IMR-90 (cell line): Measurements from ENCODE around the gene GGN. TPM values are rescaled to one million over a fixed set of nuclear protein-coding genes. Genes with fewer than 3 reads are reported as not detected.

Experiments
- ATAC-seq: fragments of 200-7000 bp; cut with Tn5 transposase; 2 replicates; pipeline ENCODE4 v1.9.1; 2020; ENCODE audit warnings: low read depth, mild to moderate bottlenecking, moderate library complexity
- BruUV-seq: library from RNA; stranded (reverse); fragments of 400-500 nt; replicated peaks from 2 replicates; lab custom pipeline; 2021; lab: Mats Ljungman, UMichigan
- CTCF ChIA-PET: fragments of 300-600 bp; formaldehyde crosslinking; extraction: SDS; loops from one replicate; lab custom pipeline; 2021; ENCODE audit warnings: antibody characterized with exemption; lab: Yijun Ruan, JAX
- POLR2A ChIA-PET: fragments of 300-600 bp; sonication (Branson Sonifier 250); formaldehyde crosslinking; loops from one replicate; lab custom pipeline; 2022; ENCODE audit warnings: antibody characterized with exemption; ENCODE audit not compliant: unreplicated experiment; lab: Charles Lee
- DNase-seq: peaks from one replicate; pipeline ENCODE4 v3.0.0; 2013
- H2AFZ ChIP-seq: replicated peaks from 2 replicates; pipeline ENCODE3; 2013; ENCODE audit warnings: low read length, mild to moderate bottlenecking; ENCODE audit not compliant: poor library complexity
- H2AK5ac ChIP-seq: 2 replicates; pipeline ENCODE4 v1.6.1; 2013; ENCODE audit warnings: low read depth, low read length, inconsistent platforms
- H2AK9ac ChIP-seq: replicated peaks from 2 replicates; pipeline ENCODE3; 2013; ENCODE audit warnings: mild to moderate bottlenecking, low read depth, low read length, moderate library complexity; ENCODE audit not compliant: poor library complexity
- H2BK120ac ChIP-seq: 2 replicates; pipeline ENCODE4 v1.6.1; 2013; ENCODE audit warnings: low read depth, low read length, inconsistent platforms
- H2BK15ac ChIP-seq: 3 replicates; pipeline ENCODE4 v1.6.1; 2013; ENCODE audit warnings: low read depth, low read length, inconsistent platforms
- H2BK20ac ChIP-seq: 2 replicates; pipeline ENCODE4 v1.6.1; 2013; ENCODE audit warnings: low read depth, mild to moderate bottlenecking, inconsistent platforms, low read length, moderate library complexity
- H2BK5ac ChIP-seq: 2 replicates; pipeline ENCODE4 v1.6.1; 2013; ENCODE audit warnings: mild to moderate bottlenecking, low read depth, low read length, inconsistent platforms; ENCODE audit not compliant: poor library complexity, severe bottlenecking
- H3K14ac ChIP-seq: replicated peaks from 2 replicates; pipeline ENCODE4 v1.6.1; 2013; ENCODE audit warnings: low read depth, low read length, inconsistent platforms
- H3K18ac ChIP-seq: 2 replicates; pipeline ENCODE4 v1.6.1; 2013; ENCODE audit warnings: low read depth, low read length, control low read depth
- H3K23ac ChIP-seq: 2 replicates; pipeline ENCODE4 v1.6.1; 2013; ENCODE audit warnings: low read depth, low read length, inconsistent platforms
- H3K27ac ChIP-seq: 2 replicates; pipeline ENCODE4 v1.5.1; 2013; ENCODE audit warnings: mild to moderate bottlenecking, control low read depth, low read length; ENCODE audit not compliant: insufficient read depth
- H3K27me3 ChIP-seq: 2 replicates; pipeline ENCODE4 v1.6.1; 2013; ENCODE audit warnings: low read length; ENCODE audit not compliant: control insufficient read depth, insufficient read depth
- H3K36me3 ChIP-seq: 2 replicates; pipeline ENCODE4 v1.6.1; 2013; ENCODE audit warnings: low read length, mixed read lengths; ENCODE audit not compliant: control insufficient read depth, insufficient read depth
- H3K4ac ChIP-seq: 2 replicates; pipeline ENCODE4 v1.6.1; 2013; ENCODE audit warnings: low read depth, low read length, inconsistent platforms
- H3K4me1 ChIP-seq: 2 replicates; pipeline ENCODE4 v1.6.1; 2013; ENCODE audit warnings: low read length, mixed read lengths; ENCODE audit not compliant: control insufficient read depth, insufficient read depth
- H3K4me2 ChIP-seq: 2 replicates; pipeline ENCODE4 v1.6.1; 2013; ENCODE audit warnings: low read depth, mild to moderate bottlenecking, control low read depth, low read length, moderate library complexity
- H3K4me3 ChIP-seq: 2 replicates; pipeline ENCODE4 v1.5.1; 2013; ENCODE audit warnings: low read depth, mild to moderate bottlenecking, control low read depth, low read length, moderate library complexity; ENCODE audit not compliant: insufficient read depth
- H3K56ac ChIP-seq: 2 replicates; pipeline ENCODE4 v1.6.1; 2013; ENCODE audit warnings: low read length, inconsistent platforms; ENCODE audit not compliant: insufficient read depth; ENCODE audit errors: extremely low read depth
- H3K79me1 ChIP-seq, 2 experiments: 2 replicates each; pipeline ENCODE4 v1.6.1; 2013; ENCODE audit warnings: low read length in 2 of 2, inconsistent platforms in 1 of 2, low read depth in 1 of 2
- H3K9ac ChIP-seq: 2 replicates; pipeline ENCODE4 v1.6.1; 2013; ENCODE audit warnings: low read depth, low read length, control low read depth
- H3K9me1 ChIP-seq: 2 replicates; pipeline ENCODE4 v1.6.1; 2013; ENCODE audit warnings: low read length, inconsistent platforms; ENCODE audit not compliant: insufficient read depth
- H3K9me3 ChIP-seq: 2 replicates; pipeline ENCODE4 v1.6.1; 2013; ENCODE audit warnings: low read length; ENCODE audit not compliant: control insufficient read depth, insufficient read depth
- H4K20me1 ChIP-seq: 2 replicates; pipeline ENCODE4 v1.6.1; 2013; ENCODE audit warnings: low read length, inconsistent platforms; ENCODE audit not compliant: insufficient read depth
- H4K5ac ChIP-seq: 2 replicates; pipeline ENCODE4 v1.6.1; 2013; ENCODE audit warnings: mild to moderate bottlenecking, low read depth, low read length, control low read depth
- H4K8ac ChIP-seq, 2 experiments: 2 replicates each; pipeline ENCODE4 v1.6.1; 2013; ENCODE audit warnings: low read depth in 2 of 2, low read length in 2 of 2, control low read depth in 1 of 2, inconsistent platforms in 1 of 2
- H4K91ac ChIP-seq: 2 replicates; pipeline ENCODE4 v1.6.1; 2013; ENCODE audit warnings: low read depth, low read length, inconsistent platforms; ENCODE audit not compliant: insufficient read depth
- BHLHE40 ChIP-seq: fragments of 150-350 bp; IDR thresholded peaks from 2 replicates; pipeline ENCODE4 v1.6.1; 2016; ENCODE audit warnings: mild to moderate bottlenecking, low read depth, low read length
- CEBPB ChIP-seq: IDR thresholded peaks from 2 replicates; pipeline ENCODE4 v1.6.1; 2012; ENCODE audit warnings: low read depth, low read length, improper control_type of control experiment
- CTCF ChIP-seq: conservative IDR thresholded peaks from 2 replicates; pipeline ENCODE4 v1.5.1; 2012; ENCODE audit warnings: mild to moderate bottlenecking, low read depth, low read length, improper control_type of control experiment
- ELK1 ChIP-seq: fragments of 150-350 bp; IDR thresholded peaks from 2 replicates; pipeline ENCODE4 v1.6.1; 2016; ENCODE audit warnings: low read depth, mild to moderate bottlenecking, low read length, moderate library complexity, borderline replicate concordance
- FOS ChIP-seq: fragments of 150-350 bp; IDR thresholded peaks from 2 replicates; pipeline ENCODE4 v1.6.1; 2016; ENCODE audit warnings: low read depth, low read length
- MAZ ChIP-seq: IDR thresholded peaks from 2 replicates; pipeline ENCODE4 v1.6.1; 2012; ENCODE audit warnings: low read depth, mild to moderate bottlenecking, low read length, improper control_type of control experiment, moderate library complexity, borderline replicate concordance
- MXI1 ChIP-seq: IDR thresholded peaks from 2 replicates; pipeline ENCODE4 v1.6.1; 2012; ENCODE audit warnings: low read depth, mild to moderate bottlenecking, low read length, moderate library complexity, borderline replicate concordance
- NFE2L2 ChIP-seq: fragments of 150-350 bp; IDR thresholded peaks from 2 replicates; pipeline ENCODE4 v1.6.1; 2016; ENCODE audit warnings: low read depth, mild to moderate bottlenecking, low read length
- POLR2A ChIP-seq: IDR thresholded peaks from 2 replicates; pipeline ENCODE4 v1.6.1; 2012; ENCODE audit warnings: mild to moderate bottlenecking, low read depth, low read length
- RAD21 ChIP-seq: IDR thresholded peaks from 2 replicates; pipeline ENCODE4 v1.6.1; 2012; ENCODE audit warnings: low read length, improper control_type of control experiment
- RCOR1 ChIP-seq: IDR thresholded peaks from 2 replicates; pipeline ENCODE4 v1.6.1; 2012; ENCODE audit warnings: mild to moderate bottlenecking, low read length, improper control_type of control experiment; ENCODE audit not compliant: insufficient replicate concordance
- RFX5 ChIP-seq: IDR thresholded peaks from 2 replicates; pipeline ENCODE4 v1.8.0; 2012; ENCODE audit warnings: low read depth, mild to moderate bottlenecking, low read length, moderate library complexity
- USF2 ChIP-seq: fragments of 150-350 bp; IDR thresholded peaks from 2 replicates; pipeline ENCODE4 v1.6.1; 2017; ENCODE audit warnings: mild to moderate bottlenecking, antibody characterized with exemption, low read length, low read depth
- whole genome bisulfite sequencing, 2 experiments: methylation state at CpG; one replicate each; pipeline versions ENCODE4 v1.1.5 to v1.1.7; 2013; ENCODE audit warnings: missing lambda C conversion rate in 2 of 2; ENCODE audit not compliant: insufficient read length in 1 of 2; ENCODE audit errors: extremely low coverage in 2 of 2; 5-methylcytosine and 5-hydroxymethylcytosine counted together
- dilution Hi-C: fragments of 300-500 bp; cut with HindIII; formaldehyde crosslinking; loops from one replicate; pipeline ENCODE4 v1.14.3; 2018; ENCODE audit warnings: low sequenced_read_pairs; ENCODE audit not compliant: unreplicated experiment
- in situ Hi-C: fragments of 300-500 bp; cut with MboI; formaldehyde crosslinking; loops from 3 replicates; pipeline ENCODE4 v1.14.3; 2019; ENCODE audit warnings: low sequenced_read_pairs, inconsistent platforms, mixed read lengths
- intact Hi-C: fragments of 100-400 bp; cut with micrococcal nuclease; formaldehyde crosslinking; loops from 2 replicates; pipeline ENCODE4 v1.10.0; 2022
- polyA plus RNA-seq, 3 experiments: library from polyadenylated mRNA; depleted of rRNA; stranded (reverse); fragments of >200 nt; gene quantifications; 2 replicates each; pipeline ENCODE4 v1.2.3, GENCODE V29; 2012; ENCODE audit warnings: low replicate concordance in 1 of 3
- total RNA-seq: library from RNA; depleted of rRNA; stranded (reverse); fragments of >200 nt; gene quantifications from 2 replicates; pipeline ENCODE4 v1.2.3, GENCODE V29; 2012

The GGN gene
- total and polyA plus RNA-seq, 2 of the 4 experiments (the other 2 are of a cell fraction) = under 0.01 to 0.65 TPM

- intact Hi-C loops = loop anchor here (2.0 kb wide), 2 partner anchors 14 to 38 kb away; partner anchors contain the start of genes GGN and SPRED3
- POLR2A ChIA-PET = interaction anchor here (0.6 kb wide), 1 partner anchor 13 kb away, joined by 3 read pairs; no protein-coding TSS in a partner anchor
- in situ Hi-C loops = no loop called here
Observed at GRCh38 chr19:38375098-38375493, 12.7 kb downstream of the GGN start.

More at GRCh38 chr19:38375098-38375493, 12.7 kb downstream of the GGN start:
- H3K27ac ChIP-seq = peak overlapping the region; percentile 86
- H3K4ac ChIP-seq = peak overlapping the region; percentile 96
- dilution Hi-C loops = no loop called here
- H4K91ac ChIP-seq = peak overlapping the region; percentile 87
- H3K27me3 ChIP-seq = peaks cover under 1% of the 10 kb centered on the region; the same call in 1 of the 2 replicates
- H4K5ac ChIP-seq = peak overlapping the region; percentile 43
- 1% methylated on average over 16 of the region's 18 CpGs; no CpG with 5 or more reads in 1 of the 2 experiments for WGBS, 2 experiments
- peak overlapping the region; percentile 60 for H2BK120ac ChIP-seq
- CTCF ChIA-PET = interaction anchor here (1.1 kb wide), 1 partner anchor 12 kb away, joined by 4 read pairs; the partner anchor contains the start of gene GGN
- BruUV-seq = no TSS peak
- peak overlapping the region; percentile 65 for H2BK5ac ChIP-seq
- peak overlapping the region; percentile 59 for H3K4me3 ChIP-seq
- H4K8ac ChIP-seq = peak overlapping the region; percentile 68 to 94
- H2AFZ ChIP-seq = peak overlapping the region; percentile 96
- peak; percentile 19 for ATAC-seq
- H3K56ac ChIP-seq = peak overlapping the region; percentile 92
- H3K9me3 ChIP-seq = no peaks in the 10 kb centered on the region
- H3K4me1 ChIP-seq = peaks cover 12% of the 10 kb centered on the region
- no peak overlapping the region; the same call in 1 of the 2 replicates for H3K18ac ChIP-seq
- H3K14ac ChIP-seq = peak overlapping the region; percentile 99
- peak overlapping the region; percentile 84 for H3K4me2 ChIP-seq
- H3K9ac ChIP-seq = peak overlapping the region; percentile 88
- H2BK15ac ChIP-seq = peak overlapping the region; percentile 48; the same call in 1 of the 3 replicates
- no peak overlapping the region for H2BK20ac ChIP-seq
- peaks cover 19 to 51% of the 10 kb centered on the region in 2 experiments; a peak in 3 of 4 replicates for H3K79me1 ChIP-seq
- H3K36me3 ChIP-seq = peaks cover 21% of the 10 kb centered on the region
- H2AK5ac ChIP-seq = peak overlapping the region; percentile 88
- H3K23ac ChIP-seq = peak overlapping the region; percentile 95; the same call in 1 of the 2 replicates
- H4K20me1 ChIP-seq = peaks cover 40% of the 10 kb centered on the region
- H2AK9ac ChIP-seq = peak overlapping the region; percentile 99
- DNase-seq = peak; percentile 11
- H3K9me1 ChIP-seq = peaks cover 19% of the 10 kb centered on the region
- TF ChIP-seq ELK1 (no peak), FOS (no peak), MAZ (no peak), RCOR1 (no peak), BHLHE40 (no peak), RFX5 (no peak), NFE2L2 (no peak), RAD21 (no peak), MXI1 (no peak), POLR2A (no peak), CTCF (no peak), USF2 (no peak), CEBPB (no peak)
